ENCODE measurements around the gene PER2. TPM values are rescaled to one million over a fixed set of nuclear protein-coding genes. Genes with fewer than 3 reads are reported as not detected.

The PER2 gene
- total and polyA plus RNA-seq, 10 of the 15 experiments (the other 5 are each of a cell fraction or from before 2014, with no cell fraction given) = 1.5 to 15.1 (median 4.6) TPM

DNA sequence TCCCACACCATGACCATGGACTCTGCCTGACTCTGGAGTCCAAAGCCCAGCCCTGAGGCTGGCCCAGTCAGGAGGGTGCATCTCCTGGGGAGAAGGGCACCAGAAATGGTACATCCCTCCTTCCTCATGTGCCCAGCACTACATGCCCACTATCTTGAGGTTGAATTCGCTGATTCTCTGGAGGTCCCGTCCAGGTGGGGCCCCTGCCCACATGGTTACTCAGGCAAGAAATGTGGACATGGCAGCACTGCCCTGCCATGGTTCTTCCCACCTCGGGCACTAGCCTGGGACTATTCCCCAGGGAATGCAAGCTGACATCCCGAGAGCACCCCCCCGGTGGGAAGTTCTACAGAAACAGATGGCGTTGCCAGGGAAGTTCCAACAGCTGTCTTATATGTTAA lies 33.3 kb downstream of the PER2 start:
- ChIA-PET CTCF (interaction anchor here (0.9 to 2.4 kb wide), 5 partner anchors 10 to 286 kb away, joined by 3 to 7 read pairs (median 3); no protein-coding TSS in a partner anchor), RAD21 (ENCODE audit: unreplicated experiment) (no interaction called here), POLR2A (no interaction called here), SMC1A (ENCODE audit: uncharacterized antibody, unreplicated experiment) (no interaction called here)
- Histone ChIP-seq H3K4me3 (no peak overlapping the region), H2AFZ (ENCODE audit: control insufficient read depth, low read depth, low read length) (no peak overlapping the region), H3K4me2 (ENCODE audit: control insufficient read depth, insufficient read depth) (no peak overlapping the region), H3K9me3 (replicated peaks; ENCODE audit: control insufficient read depth, insufficient read depth, low read length) (no peaks in the 10 kb centered on the region), H3K27me3 (replicated peaks in 1 of 2; ENCODE audit: control insufficient read depth in 2 of 2, insufficient read depth in 2 of 2, low read length in 1 of 2) (no peaks in the 10 kb centered on the region), H3K79me2 (ENCODE audit: control insufficient read depth, insufficient read depth, low read length) (no peaks in the 10 kb centered on the region), H3K27ac (ENCODE audit: control insufficient read depth, insufficient read depth) (no peak overlapping the region), H3K36me3 (ENCODE audit: control insufficient read depth in 2 of 2, insufficient read depth in 2 of 2, low read length in 1 of 2) (peaks cover 4 to 18% of the 10 kb centered on the region in 2 experiments; a peak in 3 of 4 replicates), H3K9ac (ENCODE audit: control insufficient read depth, insufficient read depth, low read length) (no peak overlapping the region), H4K20me1 (ENCODE audit: control insufficient read depth, insufficient read depth) (no peaks in the 10 kb centered on the region), H3K4me1 (ENCODE audit: control insufficient read depth, insufficient read depth, low read length) (no peaks in the 10 kb centered on the region)
- DNase-seq (ENCODE audit: low read depth, low spot score) = no peak
- no TSS peak for BruUV-seq (replicated peaks)
- TF ChIP-seq, protein P1, sequence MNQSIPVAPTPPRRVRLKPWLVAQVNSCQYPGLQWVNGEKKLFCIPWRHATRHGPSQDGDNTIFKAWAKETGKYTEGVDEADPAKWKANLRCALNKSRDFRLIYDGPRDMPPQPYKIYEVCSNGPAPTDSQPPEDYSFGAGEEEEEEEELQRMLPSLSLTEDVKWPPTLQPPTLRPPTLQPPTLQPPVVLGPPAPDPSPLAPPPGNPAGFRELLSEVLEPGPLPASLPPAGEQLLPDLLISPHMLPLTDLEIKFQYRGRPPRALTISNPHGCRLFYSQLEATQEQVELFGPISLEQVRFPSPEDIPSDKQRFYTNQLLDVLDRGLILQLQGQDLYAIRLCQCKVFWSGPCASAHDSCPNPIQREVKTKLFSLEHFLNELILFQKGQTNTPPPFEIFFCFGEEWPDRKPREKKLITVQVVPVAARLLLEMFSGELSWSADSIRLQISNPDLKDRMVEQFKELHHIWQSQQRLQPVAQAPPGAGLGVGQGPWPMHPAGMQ (IDR thresholded peaks at IDR 0.05; ENCODE audit: borderline replicate concordance) = no peak
- TF ChIP-seq SMAD5 (IDR thresholded peaks at IDR 0.05; ENCODE audit: low read depth) (no peak), BMI1 (IDR thresholded peaks at IDR 0.05; ENCODE audit: borderline replicate concordance) (no peak), SUZ12 (IDR thresholded peaks at IDR 0.05; ENCODE audit: unreplicated experiment) (no peak), CREB1 (IDR thresholded peaks at IDR 0.05; ENCODE audit: low read depth) (no peak), KAT2A (conservative IDR thresholded peaks at IDR 0.05; ENCODE audit: control insufficient read depth, low read depth, low read length) (no peak), CBX5 (IDR thresholded peaks at IDR 0.05; ENCODE audit: low read depth) (no peak), YBX1 (IDR thresholded peaks at IDR 0.05) (no peak)
- TF ChIP-seq, protein P2, sequence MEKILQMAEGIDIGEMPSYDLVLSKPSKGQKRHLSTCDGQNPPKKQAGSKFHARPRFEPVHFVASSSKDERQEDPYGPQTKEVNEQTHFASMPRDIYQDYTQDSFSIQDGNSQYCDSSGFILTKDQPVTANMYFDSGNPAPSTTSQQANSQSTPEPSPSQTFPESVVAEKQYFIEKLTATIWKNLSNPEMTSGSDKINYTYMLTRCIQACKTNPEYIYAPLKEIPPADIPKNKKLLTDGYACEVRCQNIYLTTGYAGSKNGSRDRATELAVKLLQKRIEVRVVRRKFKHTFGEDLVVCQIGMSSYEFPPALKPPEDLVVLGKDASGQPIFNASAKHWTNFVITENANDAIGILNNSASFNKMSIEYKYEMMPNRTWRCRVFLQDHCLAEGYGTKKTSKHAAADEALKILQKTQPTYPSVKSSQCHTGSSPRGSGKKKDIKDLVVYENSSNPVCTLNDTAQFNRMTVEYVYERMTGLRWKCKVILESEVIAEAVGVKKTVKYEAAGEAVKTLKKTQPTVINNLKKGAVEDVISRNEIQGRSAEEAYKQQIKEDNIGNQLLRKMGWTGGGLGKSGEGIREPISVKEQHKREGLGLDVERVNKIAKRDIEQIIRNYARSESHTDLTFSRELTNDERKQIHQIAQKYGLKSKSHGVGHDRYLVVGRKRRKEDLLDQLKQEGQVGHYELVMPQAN (conservative IDR thresholded peaks at IDR 0.05) = no peak
- intact Hi-C loops (cut with micrococcal nuclease; ENCODE audit: unreplicated experiment) (no loop called here), in situ Hi-C loops (cut with MboI) (no loop called here)
- 92% methylated on average over 6 of the region's 6 CpGs for WGBS (ENCODE audit: insufficient coverage, insufficient replicate concordance, low lambda C conversion rate, missing lambda C conversion rate)
- ATAC-seq = no peak
- FAIRE-seq = no peak

Data from GM12878 (cell line).